H9 (cell line): ENCODE data around the gene ANKRD13D. TPM values are rescaled to one million over a fixed set of nuclear protein-coding genes. Genes with fewer than 3 reads are reported as not detected.

Experiments used
- DNase-seq: peaks from one replicate; pipeline ENCODE4 v3.0.0-alpha.2; 2017
- H2AFZ ChIP-seq: one replicate; pipeline ENCODE4 v1.6.1; 2013; ENCODE audit warnings: mild to moderate bottlenecking, low read length, control low read depth, moderate library complexity
- H2AK5ac ChIP-seq: 2 replicates; pipeline ENCODE4 v1.6.1; 2013; ENCODE audit warnings: low read length, control low read depth, mixed read lengths; ENCODE audit not compliant: insufficient read length
- H2BK120ac ChIP-seq: one replicate; pipeline ENCODE4 v1.6.1; 2013; ENCODE audit warnings: low read depth, mild to moderate bottlenecking, low read length, control low read depth, inconsistent platforms; ENCODE audit not compliant: poor library complexity, severe bottlenecking
- H2BK12ac ChIP-seq: 2 replicates; pipeline ENCODE4 v1.6.1; 2013; ENCODE audit warnings: low read length, control low read depth, mixed read lengths, low read depth; ENCODE audit not compliant: insufficient read length
- H2BK15ac ChIP-seq: 2 replicates; pipeline ENCODE4 v1.6.1; 2013; ENCODE audit warnings: low read depth, low read length, control low read depth
- H2BK20ac ChIP-seq: one replicate; pipeline ENCODE4 v1.6.1; 2013; ENCODE audit warnings: low read depth, mild to moderate bottlenecking, low read length, control low read depth, inconsistent platforms; ENCODE audit not compliant: poor library complexity, severe bottlenecking
- H2BK5ac ChIP-seq: 2 replicates; pipeline ENCODE4 v1.6.1; 2013; ENCODE audit warnings: low read length, control low read depth, mixed read lengths; ENCODE audit not compliant: insufficient read length
- H3K14ac ChIP-seq: 2 replicates; pipeline ENCODE4 v1.6.1; 2013; ENCODE audit warnings: low read length, control low read depth; ENCODE audit not compliant: insufficient read depth
- H3K18ac ChIP-seq: 2 replicates; pipeline ENCODE4 v1.6.1; 2013; ENCODE audit warnings: low read depth, mild to moderate bottlenecking, mixed read lengths, low read length, control low read depth; ENCODE audit not compliant: insufficient read length
- H3K23ac ChIP-seq: 2 replicates; pipeline ENCODE4 v1.6.1; 2013; ENCODE audit warnings: low read length, control low read depth, mixed read lengths, low read depth; ENCODE audit not compliant: insufficient read length
- H3K23me2 ChIP-seq: 2 replicates; pipeline ENCODE4 v1.6.1; 2013; ENCODE audit warnings: low read depth, mild to moderate bottlenecking, mixed read lengths, low read length, control low read depth; ENCODE audit not compliant: insufficient read length, poor library complexity, severe bottlenecking
- H3K27ac ChIP-seq: 2 replicates; pipeline ENCODE4 v1.5.1; 2013; ENCODE audit warnings: low read length, control low read depth, mixed read lengths, low read depth; ENCODE audit not compliant: insufficient read length
- H3K27me3 ChIP-seq: 2 replicates; pipeline ENCODE4 v1.6.1; 2013; ENCODE audit warnings: low read length, control low read depth, inconsistent platforms; ENCODE audit not compliant: insufficient read depth
- H3K4ac ChIP-seq: 2 replicates; pipeline ENCODE4 v1.6.1; 2013; ENCODE audit warnings: low read depth, mild to moderate bottlenecking, control low read depth, inconsistent platforms, low read length, moderate library complexity
- H3K4me1 ChIP-seq: 2 replicates; pipeline ENCODE4 v1.6.1; 2013; ENCODE audit warnings: low read length, control low read depth, inconsistent platforms; ENCODE audit not compliant: insufficient read depth
- H3K4me2 ChIP-seq: 2 replicates; pipeline ENCODE4 v1.6.1; 2013; ENCODE audit warnings: low read length, control low read depth, mixed read lengths; ENCODE audit not compliant: insufficient read length, insufficient read depth
- H3K56ac ChIP-seq: 2 replicates; pipeline ENCODE4 v1.6.1; 2013; ENCODE audit warnings: low read depth, mild to moderate bottlenecking, mixed read lengths, low read length, control low read depth; ENCODE audit not compliant: insufficient read length
- H3K79me1 ChIP-seq: 2 replicates; pipeline ENCODE4 v1.6.1; 2013; ENCODE audit warnings: low read depth, mild to moderate bottlenecking, moderate library complexity, low read length, control low read depth, inconsistent platforms; ENCODE audit not compliant: insufficient read depth, poor library complexity, severe bottlenecking
- H3K79me2 ChIP-seq: 2 replicates; pipeline ENCODE4 v1.6.1; 2013; ENCODE audit warnings: low read length, control low read depth, inconsistent platforms; ENCODE audit not compliant: insufficient read depth
- H3K9ac ChIP-seq: 2 replicates; pipeline ENCODE4 v1.6.1; 2013; ENCODE audit warnings: low read length, control low read depth, mixed read lengths; ENCODE audit not compliant: insufficient read length; ENCODE audit errors: extremely low read depth
- H3K9me3 ChIP-seq: one replicate; pipeline ENCODE4 v1.6.1; 2013; ENCODE audit warnings: low read depth, low read length, inconsistent platforms; ENCODE audit not compliant: control insufficient read depth
- H3T11ph ChIP-seq: one replicate; pipeline ENCODE4 v1.6.1; 2013; ENCODE audit warnings: mild to moderate bottlenecking, low read length, control low read depth, inconsistent platforms
- H4K20me1 ChIP-seq: one replicate; pipeline ENCODE4 v1.6.1; 2013; ENCODE audit not compliant: control insufficient read depth, insufficient read length, insufficient read depth
- H4K5ac ChIP-seq: 2 replicates; pipeline ENCODE4 v1.6.1; 2013; ENCODE audit warnings: low read depth, mild to moderate bottlenecking, mixed read lengths, low read length, control low read depth; ENCODE audit not compliant: insufficient read length
- H4K8ac ChIP-seq: replicated peaks from 2 replicates; pipeline ENCODE4 v1.6.1; 2013; ENCODE audit warnings: low read length, control low read depth, mixed read lengths, low read depth; ENCODE audit not compliant: insufficient read length
- H4K91ac ChIP-seq: 2 replicates; pipeline ENCODE4 v1.6.1; 2013; ENCODE audit warnings: low read depth, mild to moderate bottlenecking, moderate library complexity, mixed read lengths, low read length, control low read depth; ENCODE audit not compliant: insufficient read length
- H3K27ac Mint-ChIP-seq, 3 experiments: 2 replicates in 2 of 3; 3 replicates in 1 of 3; pipeline ENCODE4 v1.8.0; 2020 to 2021; ENCODE audit warnings: mixed read lengths in 3 of 3, mild to moderate bottlenecking in 1 of 3, moderate library complexity in 1 of 3
- H3K27me3 Mint-ChIP-seq: 2 replicates; pipeline ENCODE4 v1.8.0; 2021; ENCODE audit warnings: low read depth, mild to moderate bottlenecking, moderate library complexity, mixed read lengths
- H3K36me3 Mint-ChIP-seq, 3 experiments: 2 replicates in 2 of 3; 3 replicates in 1 of 3; pipeline ENCODE4 v1.8.0; 2020 to 2021; ENCODE audit warnings: low read depth in 3 of 3, mixed read lengths in 3 of 3; ENCODE audit not compliant: insufficient read depth in 1 of 3
- H3K4me1 Mint-ChIP-seq, 2 experiments: 2 replicates each; pipeline ENCODE4 v1.8.0; 2020; ENCODE audit warnings: mixed read lengths in 2 of 2
- H3K4me3 Mint-ChIP-seq, 2 experiments: 2 replicates in 1 of 2; 3 replicates in 1 of 2; pipeline ENCODE4 v1.8.0; 2020 to 2021; ENCODE audit warnings: mild to moderate bottlenecking in 2 of 2, mixed read lengths in 2 of 2, moderate library complexity in 1 of 2
- H3K9me3 Mint-ChIP-seq, 2 experiments: 2 replicates in 1 of 2; 3 replicates in 1 of 2; pipeline ENCODE4 v1.8.0; 2020; ENCODE audit warnings: mild to moderate bottlenecking in 2 of 2, mixed read lengths in 2 of 2, moderate library complexity in 1 of 2
- CTCF ChIP-seq: fragments of 200-600 bp; sonication (generic); conservative IDR thresholded peaks from 3 replicates; pipeline ENCODE4 v1.8.0; 2021; ENCODE audit warnings: antibody characterized with exemption, mild to moderate bottlenecking
- WGBS: extraction: QIAGEN DNeasy Blood & Tissue Kit; methylation state at CpG from one replicate; pipeline ENCODE4 v1.1.7; 2013; ENCODE audit warnings: missing lambda C conversion rate, low lambda C conversion rate, mixed read lengths; ENCODE audit not compliant: insufficient read length; ENCODE audit errors: extremely low coverage; 5-methylcytosine and 5-hydroxymethylcytosine counted together
- total RNA-seq: library from RNA; stranded (reverse); gene quantifications from 2 replicates; pipeline ENCODE4 v1.2.1, GENCODE V29; 2021

Gene ANKRD13D
- total RNA-seq, 1 experiment from 2014 or later: 42.1 TPM

GRCh38 chr11:67254798-67255197, 34.3 kb upstream of the ANKRD13D start:
- no peak overlapping the region for H4K91ac ChIP-seq
- H3K9me3 Mint-ChIP-seq: no peaks in the 10 kb centered on the region
- H3K36me3 Mint-ChIP-seq: peaks cover 51 to 79% (median 72%) of the 10 kb centered on the region in 3 experiments; a peak in 6 of 7 replicates
- no peak overlapping the region for H3K27ac Mint-ChIP-seq
- no peaks in the 10 kb centered on the region for H3K79me1 ChIP-seq
- no peak overlapping the region for H2AFZ ChIP-seq
- no peaks in the 10 kb centered on the region for H3K4me1 Mint-ChIP-seq
- H3K4me2 ChIP-seq: no peak overlapping the region
- no peak overlapping the region for H3K23ac ChIP-seq
- H2BK12ac ChIP-seq: no peak overlapping the region
- H2AK5ac ChIP-seq: no peak overlapping the region
- no peak overlapping the region for H3K4me3 Mint-ChIP-seq
- no peak overlapping the region for H2BK20ac ChIP-seq
- H4K20me1 ChIP-seq: no peaks in the 10 kb centered on the region
- no peak overlapping the region for H3K27ac ChIP-seq
- no peak overlapping the region for H3K4ac ChIP-seq
- H2BK15ac ChIP-seq: no peak overlapping the region
- H3K4me1 ChIP-seq: no peaks in the 10 kb centered on the region
- H2BK120ac ChIP-seq: no peak overlapping the region
- no peak for DNase-seq
- H3K27me3 Mint-ChIP-seq: 0 out of 2 replicates have a peak, but pooled peaks cover 2% of the 10 kb centered on the region
- H3K56ac ChIP-seq: no peak overlapping the region
- no peaks in the 10 kb centered on the region for H3K27me3 ChIP-seq
- no CpG with 5 or more reads among the region's 15 CpGs for WGBS
- no peak overlapping the region for H4K8ac ChIP-seq
- H3K18ac ChIP-seq: no peak overlapping the region
- H3T11ph ChIP-seq: no peak overlapping the region
- H3K23me2 ChIP-seq: no peaks in the 10 kb centered on the region
- H2BK5ac ChIP-seq: no peak overlapping the region
- H3K9me3 ChIP-seq: no peaks in the 10 kb centered on the region
- H3K14ac ChIP-seq: no peak overlapping the region
- no peaks in the 10 kb centered on the region for H3K79me2 ChIP-seq
- no peak overlapping the region for H4K5ac ChIP-seq
- no peak for TF ChIP-seq CTCF
- H3K9ac ChIP-seq: no peak overlapping the region
